GM21526 (cell line): ENCODE measurements around the gene ERI3.

Experiments
- ATAC-seq: cut with Tn5 transposase; IDR thresholded peaks from one replicate; pipeline ENCODE4 v1.9.1; 2021; ENCODE audit warnings: moderate library complexity; ENCODE audit not compliant: unreplicated experiment, low FRiP score

ERI3 gene

DNA sequence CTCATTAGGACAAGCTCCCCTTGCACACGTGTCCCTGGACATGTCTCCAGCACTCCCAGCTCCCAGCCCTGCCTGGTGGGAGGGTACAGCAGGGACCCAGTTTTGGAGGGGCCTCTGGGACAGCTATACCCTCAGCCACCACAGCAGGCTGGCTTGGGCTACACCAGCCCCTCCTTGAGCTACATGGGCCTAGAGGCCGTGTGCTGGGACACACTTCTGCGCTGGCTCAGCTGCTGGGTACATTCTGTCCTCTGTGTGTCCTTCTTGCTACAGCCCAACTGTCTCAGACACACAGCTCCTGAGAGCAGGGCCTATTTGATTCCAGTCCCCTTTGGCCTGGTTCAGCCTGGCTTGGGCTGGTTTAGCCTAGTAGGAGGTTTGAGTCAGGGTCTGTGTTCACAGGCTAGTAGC, 115.1 kb downstream of the ERI3 start:
- no peak for ATAC-seq

DNA sequence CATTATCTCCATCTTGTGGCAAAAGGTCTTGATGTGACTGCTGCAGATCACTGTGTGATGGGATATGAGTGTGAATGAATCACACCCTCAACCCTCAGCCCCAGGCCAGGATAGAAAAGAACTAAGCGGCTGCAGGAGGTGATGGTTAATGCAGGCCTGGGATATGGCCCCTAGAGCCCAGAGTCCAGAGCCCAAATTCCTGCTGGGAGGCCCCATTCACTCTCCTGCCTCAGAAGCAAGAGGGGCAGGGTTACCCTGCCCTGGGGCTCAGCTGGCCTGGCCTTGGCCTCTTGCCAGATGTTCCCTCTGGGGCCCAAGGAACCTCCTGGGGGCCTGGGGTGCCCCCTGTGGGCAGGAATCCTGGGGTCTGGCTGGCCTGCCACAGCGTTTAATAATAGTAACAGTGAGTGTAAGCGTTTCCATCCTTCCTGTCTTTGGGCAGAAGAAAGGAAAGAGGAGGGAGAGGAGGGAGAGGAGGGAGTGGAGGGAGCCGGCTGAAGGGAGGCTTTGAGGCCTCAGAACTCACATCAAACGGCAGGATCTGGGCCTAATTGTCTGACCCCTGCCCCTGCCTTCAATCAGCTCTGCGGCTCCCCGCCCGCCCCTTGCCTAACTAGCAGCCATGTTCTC, 115.6 kb downstream of the ERI3 start:
- ATAC-seq = no peak

DNA sequence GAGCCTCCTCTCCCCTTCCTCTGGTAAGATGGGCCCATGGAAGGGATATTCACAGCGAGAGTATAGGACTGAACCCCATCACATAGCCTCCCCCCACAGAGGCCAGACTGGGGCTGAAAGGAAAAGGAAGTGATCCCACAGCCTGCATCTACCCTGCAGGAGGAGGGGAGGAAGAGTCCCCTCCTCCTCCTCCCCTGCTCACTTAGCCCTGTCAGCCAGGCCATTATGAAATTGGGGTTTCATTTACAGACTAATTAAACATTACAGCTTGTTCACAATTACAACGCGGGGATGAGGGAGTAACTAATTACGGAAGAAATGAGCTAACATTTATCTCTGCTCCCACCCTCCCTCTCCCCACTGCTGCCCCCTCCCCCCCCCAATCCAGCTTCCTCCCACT, 116.4 kb downstream of the ERI3 start:
- no peak for ATAC-seq

- peak; percentile 69 for ATAC-seq
Observed at GRCh38 chr1:44237721-44238457, 117.2 kb downstream of the ERI3 start.

DNA sequence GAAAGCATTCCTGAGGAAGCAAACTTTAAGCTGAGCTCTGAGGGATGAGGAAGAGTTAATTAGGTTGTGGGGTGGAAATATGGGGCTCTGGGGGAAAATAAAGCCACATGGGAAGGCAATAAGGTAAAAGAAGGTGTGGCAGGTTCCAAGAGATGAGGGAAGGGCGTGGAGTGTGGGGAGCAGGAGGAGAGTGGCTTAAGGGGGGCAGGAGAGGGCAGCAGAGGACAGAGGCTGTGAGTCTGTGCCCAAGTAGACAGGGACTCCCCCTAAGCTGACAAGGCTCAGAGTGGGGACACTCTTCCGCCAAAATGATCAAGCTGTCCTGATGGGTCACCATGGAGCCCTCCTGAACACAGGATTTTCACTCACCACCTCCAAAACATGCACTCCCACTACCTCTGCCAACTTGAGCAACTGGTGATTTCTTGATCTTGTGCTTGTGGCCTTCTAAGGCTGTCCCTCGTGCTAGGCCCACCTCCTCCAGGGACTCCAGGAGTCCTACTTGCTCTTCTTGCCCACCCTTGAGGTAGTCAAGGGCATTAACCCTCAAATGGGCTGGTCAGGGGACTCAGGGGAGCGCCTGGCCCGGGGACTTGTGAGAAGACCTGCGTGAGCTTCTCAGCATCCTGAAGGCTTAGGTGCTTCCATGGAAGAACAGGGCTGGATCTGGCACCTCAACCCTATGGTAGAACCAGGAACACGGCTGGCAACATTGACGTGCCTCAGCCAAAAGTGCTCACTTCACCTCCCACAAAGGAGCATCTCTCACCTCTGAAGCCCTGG, 118.4 kb downstream of the ERI3 start:
- no peak for ATAC-seq

- no peak for ATAC-seq
Observed at GRCh38 chr1:44235808-44236207, 119.2 kb downstream of the ERI3 start.

DNA sequence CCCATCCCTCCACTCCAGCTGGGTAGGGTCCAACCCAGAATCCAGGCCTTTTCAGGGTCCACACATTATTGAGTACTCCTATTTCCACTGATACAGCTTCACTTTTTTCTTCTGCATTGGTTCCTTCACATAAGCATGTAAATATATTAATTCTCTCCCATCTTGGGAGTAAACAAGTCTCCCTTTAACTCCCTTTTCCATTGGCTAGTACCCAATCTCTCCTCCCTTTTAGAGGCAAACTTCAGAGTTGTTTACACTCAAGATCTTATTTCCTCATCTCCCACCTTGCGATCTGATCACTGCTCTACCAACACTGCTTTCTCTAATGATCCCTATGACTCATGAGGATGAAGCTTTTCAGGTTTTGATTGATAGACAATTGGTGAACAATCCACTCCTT, 121.5 kb downstream of the ERI3 start:
- ATAC-seq = no peak

DNA sequence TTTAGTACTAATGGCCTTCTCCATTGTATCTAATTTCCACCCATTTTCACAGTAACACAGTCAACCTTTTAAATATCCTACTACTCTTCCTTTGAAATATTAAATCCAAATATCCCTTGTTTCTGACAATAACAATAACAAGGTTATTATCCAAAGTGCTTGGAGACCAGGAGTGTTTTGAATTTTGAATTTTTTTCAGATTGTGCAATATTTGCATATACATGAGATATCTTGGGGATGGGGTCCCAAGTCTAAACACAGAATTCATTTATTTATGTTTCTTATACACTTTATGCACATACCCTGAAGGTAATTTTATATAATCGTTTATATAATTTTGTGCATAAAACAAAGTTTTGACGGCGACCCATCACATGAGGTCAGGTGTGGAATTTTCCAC, 124.3 kb downstream of the ERI3 start:
- ATAC-seq = no peak

DNA sequence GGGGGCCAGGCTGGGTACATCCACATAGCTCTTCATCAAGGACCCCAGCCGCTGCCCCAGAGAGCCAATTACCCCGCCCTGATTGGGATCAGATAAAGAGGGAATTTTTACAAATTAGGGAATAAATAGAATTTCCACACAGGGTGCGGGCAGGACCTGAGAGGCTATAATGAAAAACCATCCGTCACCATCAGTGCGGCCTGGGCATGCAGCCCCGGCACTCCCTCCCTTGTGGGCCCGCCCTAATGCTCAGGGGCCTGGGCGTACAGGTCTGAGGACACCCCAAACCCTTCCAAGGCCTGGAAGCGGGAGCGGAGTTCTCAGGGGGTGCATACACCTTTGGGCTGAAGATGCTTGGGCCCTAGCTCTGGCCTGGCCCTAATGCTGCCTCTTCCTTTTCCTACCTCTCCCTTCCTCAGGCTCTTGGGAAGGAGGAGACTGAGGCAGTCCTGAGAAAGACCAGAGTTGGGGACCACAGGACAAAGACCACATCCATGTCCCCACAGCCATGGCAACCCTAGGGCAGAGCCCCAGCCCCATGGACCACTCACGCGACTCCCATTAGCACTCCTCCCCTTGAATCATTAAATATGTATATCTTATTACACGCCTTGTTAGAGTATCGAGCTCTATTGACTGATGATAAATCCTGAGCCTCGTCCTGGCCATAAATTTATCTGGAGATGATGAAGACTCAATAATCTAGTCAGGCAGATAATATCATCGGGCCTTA, 125.5 kb downstream of the ERI3 start:
- no peak for ATAC-seq

DNA sequence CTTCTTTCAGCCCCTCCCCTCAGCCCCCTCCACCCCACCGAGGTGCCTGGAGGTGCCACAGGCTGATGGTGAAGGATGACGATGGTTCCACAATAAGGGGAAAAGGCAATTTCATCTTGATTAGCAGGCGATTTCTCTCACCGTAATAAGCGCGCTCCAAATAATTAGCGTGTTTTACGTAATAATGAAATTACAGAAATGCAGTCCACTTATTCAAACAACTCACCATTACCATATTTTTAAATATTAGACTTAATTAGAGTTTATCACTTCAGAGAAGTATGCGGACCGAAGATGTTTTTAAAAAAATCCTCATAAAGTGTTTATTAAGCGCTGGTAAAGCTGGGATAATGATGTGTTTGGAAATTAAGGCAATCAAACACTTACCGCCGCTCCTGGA, 126.8 kb downstream of the ERI3 start:
- no peak for ATAC-seq

- no peak for ATAC-seq
Observed at GRCh38 chr1:44227211-44227610, 127.8 kb downstream of the ERI3 start.

GRCh38 chr1:44225761-44226160, 129.3 kb downstream of the ERI3 start:
- no peak for ATAC-seq

- ATAC-seq = no peak
Observed at GRCh38 chr1:44223187-44223610, 131.9 kb downstream of the ERI3 start.

GRCh38 chr1:44222397-44223186, 132.5 kb downstream of the ERI3 start:
- ATAC-seq = no peak

GRCh38 chr1:44221769-44222168, 133.3 kb downstream of the ERI3 start:
- ATAC-seq = no peak

DNA sequence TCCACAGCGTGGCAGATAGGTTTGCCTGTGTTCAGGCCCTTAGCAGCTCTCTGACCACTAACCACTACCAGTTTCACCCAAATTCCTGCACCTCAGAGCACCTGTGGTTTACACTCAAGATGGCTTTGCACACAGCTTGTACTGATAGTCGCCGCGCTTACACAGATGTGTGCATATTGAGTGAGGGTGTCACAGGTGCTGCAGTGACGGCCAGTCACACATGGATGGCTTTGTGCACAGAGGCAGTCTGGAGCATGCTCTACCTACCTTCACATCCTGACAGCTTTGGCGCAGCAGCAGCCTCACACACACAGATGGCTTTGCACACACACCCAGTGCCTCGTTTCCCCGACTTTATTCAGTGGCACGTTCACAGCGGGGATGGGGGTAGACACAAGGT, 134.3 kb downstream of the ERI3 start:
- ATAC-seq = no peak

GRCh38 chr1:44220001-44220751, 134.9 kb downstream of the ERI3 start:
- ATAC-seq = no peak

DNA sequence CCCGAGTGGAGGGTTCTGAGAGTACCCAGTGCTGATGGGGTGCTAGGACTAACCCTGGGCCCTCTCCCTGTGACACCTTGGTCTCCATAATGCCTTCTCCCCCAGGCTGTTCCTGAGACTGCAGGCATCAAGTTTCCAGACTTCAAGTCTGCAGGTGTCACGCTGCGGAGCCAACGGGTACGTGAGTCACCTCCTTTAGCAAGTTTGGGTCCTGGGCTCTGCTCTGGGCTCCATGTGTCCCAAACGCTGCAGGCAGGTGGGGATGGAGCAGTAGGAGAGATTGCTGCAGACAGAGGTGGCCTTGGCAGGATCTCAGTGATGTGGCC, 135.8 kb downstream of the ERI3 start:
- ATAC-seq = no peak

DNA sequence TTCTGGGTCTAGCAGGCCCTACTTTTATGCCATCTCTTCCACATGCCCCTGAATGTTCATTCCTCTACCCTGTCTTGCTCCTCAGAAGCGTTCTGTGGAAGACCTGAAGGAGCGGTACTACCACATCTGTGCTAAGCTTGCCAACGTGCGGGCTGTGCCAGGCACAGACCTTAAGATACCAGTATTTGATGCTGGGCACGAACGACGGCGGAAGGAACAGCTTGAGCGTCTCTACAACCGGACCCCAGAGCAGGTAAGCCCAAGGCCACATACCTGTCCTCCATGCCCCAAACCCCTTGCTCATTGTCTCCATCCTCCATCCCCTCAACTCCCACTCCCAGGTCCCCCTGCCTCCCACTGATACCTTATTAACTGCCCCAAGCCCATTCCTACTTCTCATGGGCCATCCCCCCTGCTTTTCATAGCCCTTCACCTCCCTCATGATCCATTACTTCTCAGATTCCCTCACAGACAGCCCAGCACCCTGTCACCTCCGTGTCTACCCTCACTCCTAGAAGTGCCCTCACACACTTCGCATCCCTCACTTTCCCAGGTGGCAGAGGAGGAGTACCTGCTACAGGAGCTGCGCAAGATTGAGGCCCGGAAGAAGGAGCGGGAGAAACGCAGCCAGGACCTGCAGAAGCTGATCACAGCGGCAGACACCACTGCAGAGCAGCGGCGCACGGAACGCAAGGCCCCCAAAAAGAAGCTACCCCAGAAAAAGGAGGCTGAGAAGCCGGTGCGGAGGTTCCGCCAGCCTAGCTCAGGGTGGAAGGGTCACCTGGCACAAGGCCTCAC, 136.4 kb downstream of the ERI3 start:
- ATAC-seq = no peak
